Neutrophil (primary cell): Measurements from ENCODE around the gene IBA57.

Source experiments
- H3K27ac ChIP-seq: fragments of 200-600 bp; sonication (generic); 2 replicates; pipeline ENCODE4 v1.5.1; 2016; ENCODE audit warnings: mild to moderate bottlenecking, moderate library complexity
- H3K27me3 ChIP-seq: fragments of 200-600 bp; sonication (generic); 2 replicates; pipeline ENCODE4 v1.6.0; 2016; ENCODE audit warnings: mild to moderate bottlenecking
- H3K36me3 ChIP-seq: fragments of 200-600 bp; sonication (generic); 2 replicates; pipeline ENCODE4 v1.5.1; 2017
- H3K4me1 ChIP-seq, 2 experiments: fragments of 200-600 bp in 1 of 2; sonication (generic) in 1 of 2; 1 replicate in 1 of 2; 2 replicates in 1 of 2; pipeline versions ENCODE4 v1.5.1 to v1.6.1; 2013 to 2016; ENCODE audit warnings: low read depth in 1 of 2, low read length in 1 of 2, mild to moderate bottlenecking in 1 of 2, moderate library complexity in 1 of 2; ENCODE audit not compliant: control insufficient read depth in 1 of 2, insufficient read depth in 1 of 2
- H3K4me3 ChIP-seq, 2 experiments: fragments of 200-600 bp in 1 of 2; sonication (generic) in 1 of 2; 1 replicate in 1 of 2; 2 replicates in 1 of 2; pipeline ENCODE4 v1.5.1; 2013 to 2016; ENCODE audit warnings: low read depth in 1 of 2, low read length in 1 of 2, mild to moderate bottlenecking in 1 of 2, moderate library complexity in 1 of 2
- H3K9me3 ChIP-seq: fragments of 200-600 bp; sonication (generic); 2 replicates; pipeline ENCODE4 v1.5.1; 2016
- CTCF ChIP-seq: fragments of 200-600 bp; sonication (generic); IDR thresholded peaks from 2 replicates; pipeline ENCODE4 v1.5.1; 2016; ENCODE audit warnings: antibody characterized with exemption

Gene IBA57

GRCh38 chr1:228206582-228207351, 41.2 kb downstream of the IBA57 start:
- Histone ChIP-seq H3K4me3 (no peak overlapping the region), H3K27ac (no peak overlapping the region), H3K4me1 (no peaks in the 10 kb centered on the region), H3K9me3 (no peaks in the 10 kb centered on the region), H3K27me3 (peaks cover 35% of the 10 kb centered on the region), H3K36me3 (no peaks in the 10 kb centered on the region)
- TF ChIP-seq CTCF, result no peak

GRCh38 chr1:228207381-228207810, 41.8 kb downstream of the IBA57 start:
- H3K36me3 ChIP-seq, result no peaks in the 10 kb centered on the region
- peaks cover 39% of the 10 kb centered on the region for H3K27me3 ChIP-seq
- no peaks in the 10 kb centered on the region for H3K9me3 ChIP-seq
- H3K4me3 ChIP-seq, result no peak overlapping the region
- H3K4me1 ChIP-seq, result no peaks in the 10 kb centered on the region
- H3K27ac ChIP-seq, result no peak overlapping the region
- TF ChIP-seq CTCF, result no peak

GRCh38 chr1:228207851-228208821, 42.5 kb downstream of the IBA57 start, which contains the start of gene OBSCN:
Gene OBSCN, plus strand, starts transcription at chr1:228208044. Its CDS starts 3,740 bp downstream, at chr1:228211784.
- Histone ChIP-seq H3K9me3 (no peaks in the 10 kb centered on the region), H3K4me3 (no peak within 1 kb of the TSS), H3K36me3 (no peaks in the 10 kb centered on the region), H3K27ac (no peak within 1 kb of the TSS), H3K27me3 (peaks cover 46% of the 10 kb centered on the region), H3K4me1 (peaks cover 0 to 6% of the 10 kb centered on the region in 2 experiments)
- TF ChIP-seq CTCF, result no peak

GRCh38 chr1:228208831-228209551, 43.4 kb downstream of the IBA57 start:
- no peaks in the 10 kb centered on the region for H3K9me3 ChIP-seq
- H3K4me3 ChIP-seq, result no peak overlapping the region
- peaks cover 0 to 13% of the 10 kb centered on the region in 2 experiments for H3K4me1 ChIP-seq
- TF ChIP-seq CTCF, result no peak
- no peaks in the 10 kb centered on the region for H3K36me3 ChIP-seq
- H3K27ac ChIP-seq, result no peak overlapping the region
- peaks cover 55% of the 10 kb centered on the region for H3K27me3 ChIP-seq

GRCh38 chr1:228209657-228210056, 44.1 kb downstream of the IBA57 start:
- no peak overlapping the region for H3K4me3 ChIP-seq
- no peaks in the 10 kb centered on the region for H3K36me3 ChIP-seq
- H3K4me1 ChIP-seq, result peaks cover 0 to 14% of the 10 kb centered on the region in 2 experiments
- H3K27ac ChIP-seq, result no peak overlapping the region
- H3K9me3 ChIP-seq, result no peaks in the 10 kb centered on the region
- peaks cover 61% of the 10 kb centered on the region for H3K27me3 ChIP-seq
- TF ChIP-seq CTCF, result no peak
